Stimulated activated CD4-positive, alpha-beta T cell treated with anti-CD3 and anti-CD28 coated beads, Interleukin-12 subunit alpha, Interleukin-12 subunit beta, amount 100 ng/mL, for 24 hours (primary cell): ENCODE data around the gene TFAP2B.

Source experiments
- DNase-seq, 2 experiments: peaks; one replicate each; pipeline ENCODE4 v3.0.0-alpha.2; 2020; ENCODE audit warnings: low read depth in 2 of 2

TFAP2B gene

DNA sequence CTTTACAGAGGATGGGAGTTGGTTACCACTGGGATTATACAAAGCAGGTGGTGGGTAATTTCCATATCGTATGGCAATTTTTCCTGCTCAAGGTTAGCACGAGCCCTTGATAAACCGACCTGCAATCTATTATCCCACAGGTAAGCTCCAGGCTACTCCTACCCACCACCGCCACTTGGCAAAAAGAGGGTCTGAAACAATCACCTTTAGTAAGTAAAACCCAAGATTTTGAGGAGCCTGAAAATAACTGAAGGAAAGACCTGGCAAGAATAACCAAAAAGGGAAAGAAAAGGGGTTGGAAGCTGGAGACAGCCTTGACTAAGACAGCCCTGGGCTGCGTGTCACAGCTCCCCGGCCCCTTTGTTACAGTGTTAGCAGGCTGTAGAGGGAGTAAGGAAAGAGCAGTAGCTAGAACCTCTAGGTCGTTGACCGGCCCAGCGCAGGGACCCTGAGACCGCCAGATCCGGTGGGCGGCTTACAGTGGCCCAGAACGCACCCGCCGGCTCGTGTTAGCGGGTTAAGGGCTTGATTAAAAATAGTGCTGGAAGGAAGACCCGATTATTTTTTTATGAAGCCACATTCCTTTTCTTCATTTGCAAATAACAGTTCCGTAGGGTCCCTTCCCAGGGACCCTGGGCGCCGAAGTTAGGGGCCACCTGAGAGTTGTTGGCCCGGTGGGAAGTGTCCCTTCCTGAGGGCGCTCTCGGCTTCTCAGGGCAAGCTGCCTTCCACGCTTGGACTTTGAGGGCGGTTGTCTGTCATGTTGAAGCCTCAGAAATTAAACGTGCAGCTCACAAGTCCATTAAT is 30.5 kb downstream of the TFAP2B start:
- DNase-seq = no peak

DNA sequence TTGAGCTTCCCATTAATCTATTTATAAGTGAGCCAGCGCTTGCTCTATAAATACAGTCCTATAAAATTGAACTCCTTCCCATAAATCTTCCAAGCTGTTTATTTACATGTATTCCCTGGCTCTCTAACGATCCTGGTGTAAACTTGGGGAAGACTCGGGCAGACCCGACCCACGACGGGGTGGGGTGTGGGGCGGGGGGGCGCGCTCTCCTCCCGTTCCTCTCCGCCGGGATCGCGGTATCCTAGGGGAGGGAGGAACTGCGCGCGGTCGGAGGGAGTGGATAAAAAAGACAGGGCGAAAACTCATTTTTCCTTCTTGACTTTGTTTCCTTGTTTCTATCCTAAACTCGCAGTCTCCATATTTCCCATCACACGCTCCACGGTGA is 31.1 kb downstream of the TFAP2B start:
- DNase-seq = no peak

DNA sequence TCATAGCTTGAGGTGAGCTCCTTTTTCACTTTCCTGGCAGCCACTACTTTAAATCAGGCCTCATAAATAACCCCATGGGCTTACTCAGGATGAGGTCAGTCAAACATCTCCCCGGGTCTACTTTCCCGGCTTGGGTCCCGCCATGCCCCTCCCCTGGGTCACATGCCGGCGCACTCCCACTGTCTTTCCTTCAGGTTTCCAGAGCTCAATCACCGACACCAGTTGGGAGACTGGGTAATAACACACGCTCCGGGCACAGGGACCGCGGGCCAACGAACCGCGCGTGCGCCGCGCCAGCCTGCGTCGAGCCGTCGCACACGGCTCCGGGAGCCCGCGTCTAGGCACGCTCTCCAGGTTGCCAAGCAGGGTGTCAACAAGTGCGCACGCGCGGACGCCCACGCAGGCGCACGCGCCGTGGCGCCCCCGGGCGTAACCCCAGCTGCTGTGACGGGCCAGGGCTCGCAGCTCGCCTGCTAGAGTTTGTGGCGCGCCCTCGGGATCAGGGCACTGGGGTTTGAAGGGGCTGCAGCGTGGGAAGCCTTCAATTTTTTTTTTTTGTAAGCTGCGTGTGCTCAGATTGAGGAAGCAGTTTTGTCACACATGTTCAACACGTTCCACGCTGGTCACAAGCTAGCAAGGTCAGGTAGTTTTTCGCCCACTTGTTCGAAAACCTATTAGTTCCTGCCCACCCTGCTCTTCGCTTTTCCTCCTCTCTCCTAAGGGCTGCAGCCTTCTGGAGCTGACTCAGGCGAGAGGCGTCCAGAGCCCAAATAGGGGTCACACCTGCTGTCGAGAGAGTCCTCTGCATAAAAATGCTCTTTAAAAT is 31.8 kb downstream of the TFAP2B start:
- DNase-seq = no peak

DNA sequence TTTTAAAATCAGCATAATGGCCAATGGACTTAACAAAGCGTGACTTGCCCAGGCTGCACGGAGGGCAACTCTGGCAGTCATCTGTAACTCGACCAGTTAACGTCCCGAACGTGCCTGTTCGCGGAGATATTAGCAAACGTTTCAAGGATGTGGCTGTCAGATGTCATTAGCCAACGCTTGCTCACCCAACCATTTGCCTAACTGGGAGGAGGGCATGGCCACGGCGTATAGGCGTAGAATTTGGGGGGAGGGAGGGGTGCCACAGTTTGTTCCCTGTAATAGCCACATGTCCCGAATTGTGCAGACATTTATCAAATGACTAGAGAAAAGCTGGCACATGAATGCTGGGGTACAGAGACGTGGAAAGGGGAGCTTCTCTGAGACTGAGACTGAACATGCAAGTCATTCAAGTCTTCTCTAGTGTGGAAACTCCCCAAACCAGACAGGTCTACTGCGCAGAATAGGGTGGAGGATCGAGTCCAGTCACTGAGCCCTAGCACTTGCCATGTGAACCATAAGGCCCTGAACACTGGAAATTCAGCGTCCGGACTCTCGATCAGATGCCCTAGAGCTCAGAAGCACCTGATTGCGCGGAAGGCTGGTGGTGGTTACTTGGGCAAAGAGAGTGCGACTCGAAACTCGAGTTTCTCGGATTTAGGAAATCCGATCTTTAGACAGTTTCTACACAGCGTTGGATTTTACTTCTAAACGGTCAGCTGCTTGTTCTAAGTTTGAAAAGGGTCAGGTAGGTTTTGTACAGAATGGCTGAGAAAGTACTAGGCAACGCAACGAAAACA is 32.6 kb downstream of the TFAP2B start:
- no peak for DNase-seq

DNA sequence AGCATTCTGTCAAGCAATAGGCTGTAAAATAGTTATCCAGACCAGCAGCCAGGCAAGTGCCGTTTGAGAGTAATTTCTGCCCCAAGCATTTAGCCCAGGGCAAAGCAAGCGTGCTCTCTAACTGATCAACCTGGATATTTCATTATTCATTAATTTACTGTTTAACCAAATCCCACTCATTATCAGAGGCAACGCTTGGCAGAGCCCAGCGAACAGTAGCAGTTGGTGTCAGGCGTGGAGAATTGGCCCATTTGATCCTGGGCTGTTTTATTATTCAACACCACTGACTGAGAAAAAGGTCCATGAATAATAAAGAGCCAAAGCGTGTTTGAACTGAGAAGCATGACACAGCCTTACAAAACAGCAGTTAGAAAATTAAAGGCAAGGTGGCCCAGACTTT is 35.3 kb downstream of the TFAP2B start:
- DNase-seq = no peak

DNA sequence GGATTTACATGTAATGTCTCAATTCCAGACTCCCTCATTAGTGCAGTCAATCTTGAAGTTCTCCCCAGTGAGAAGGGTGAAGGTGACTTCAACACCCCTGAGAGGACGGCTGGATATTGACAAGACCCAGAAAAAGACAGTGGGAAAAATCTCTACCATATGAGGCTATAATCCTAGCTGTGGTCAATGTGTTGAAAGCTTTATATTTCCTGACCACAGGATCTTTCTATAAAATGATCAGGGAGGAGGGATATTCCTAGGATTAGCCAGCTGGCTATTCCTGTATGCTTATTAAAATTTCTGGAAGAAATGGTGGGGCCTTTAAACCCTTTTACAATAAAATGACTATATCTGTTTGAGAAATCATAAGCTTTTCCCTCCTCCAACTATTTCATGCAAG is 43.0 kb downstream of the TFAP2B start:
- DNase-seq = no peak

DNA sequence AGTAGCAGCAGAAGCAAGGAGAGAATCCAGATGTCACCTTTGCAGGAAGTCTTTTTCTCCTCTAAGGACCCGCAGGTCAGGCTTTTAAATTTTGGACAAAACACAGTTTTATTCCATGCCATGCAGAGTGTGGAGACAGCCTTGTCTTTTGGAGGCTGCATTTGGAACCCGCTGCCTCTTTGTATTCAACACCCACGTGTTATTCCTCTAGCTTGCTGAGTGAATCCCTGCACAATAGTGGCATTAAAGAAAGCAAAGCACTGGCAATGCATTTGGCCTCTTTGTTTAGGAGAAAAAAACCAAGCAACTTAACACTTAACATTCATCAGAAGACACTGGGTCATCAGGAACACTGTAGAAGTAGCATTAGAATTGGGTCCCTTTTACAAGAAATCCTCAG is 43.5 kb downstream of the TFAP2B start:
- no peak for DNase-seq

DNA sequence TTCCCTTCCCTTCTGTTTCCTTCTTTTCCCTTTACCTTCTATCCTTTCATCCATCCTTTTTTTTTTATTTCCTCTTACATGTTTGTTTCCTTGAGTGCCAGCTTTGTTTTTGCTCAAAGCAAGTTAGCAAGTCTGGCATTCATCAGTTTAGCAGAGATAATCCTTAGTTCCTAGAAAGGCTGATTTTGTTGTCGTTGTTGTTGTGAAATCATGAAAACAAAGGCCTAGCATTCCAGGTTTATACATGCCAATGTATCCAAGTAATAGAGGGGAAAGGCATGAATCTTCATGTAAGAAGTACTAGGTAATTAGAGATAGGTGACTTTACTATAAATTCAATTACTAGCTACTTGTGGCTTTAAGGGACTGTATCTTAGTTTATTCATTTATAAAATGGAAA is 45.9 kb downstream of the TFAP2B start:
- DNase-seq = no peak

DNA sequence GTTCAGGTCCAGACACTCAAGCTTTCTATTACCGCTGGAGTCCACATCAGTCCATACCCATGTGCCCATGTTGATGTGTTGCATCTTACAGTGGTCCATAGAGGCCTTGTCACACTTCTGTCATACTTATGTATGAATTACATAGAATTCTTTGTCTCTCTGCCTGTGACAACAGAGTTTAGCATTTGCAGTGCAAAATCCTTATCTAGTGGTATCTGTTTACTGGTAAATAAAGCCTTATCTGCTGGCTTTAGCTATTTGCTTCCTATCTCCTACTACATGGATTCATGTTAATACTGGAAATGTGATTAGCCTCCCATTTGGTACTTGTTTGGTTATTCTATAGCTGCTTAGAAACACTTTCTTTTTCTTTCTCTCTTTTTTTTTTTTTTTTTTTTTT is 49.8 kb downstream of the TFAP2B start:
- DNase-seq = no peak

DNA sequence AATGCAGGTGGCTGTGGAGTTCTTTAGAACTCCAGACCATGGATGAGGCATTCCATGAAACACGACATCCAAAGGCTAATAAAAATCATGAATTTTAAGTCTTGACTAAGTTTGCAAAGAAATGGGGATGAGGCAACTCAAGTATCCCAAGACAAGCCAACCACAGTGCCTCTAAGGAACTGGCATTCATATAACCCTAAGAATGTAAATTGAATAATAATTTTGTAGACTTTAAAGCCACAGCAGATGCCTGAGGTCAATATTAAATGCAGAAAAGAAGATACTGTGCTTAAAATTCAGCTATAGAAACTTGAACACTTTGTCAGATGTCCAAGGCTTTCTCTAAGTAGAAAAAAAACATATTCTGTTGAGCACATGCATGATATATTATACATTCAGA is 54.5 kb downstream of the TFAP2B start:
- no peak for DNase-seq

DNA sequence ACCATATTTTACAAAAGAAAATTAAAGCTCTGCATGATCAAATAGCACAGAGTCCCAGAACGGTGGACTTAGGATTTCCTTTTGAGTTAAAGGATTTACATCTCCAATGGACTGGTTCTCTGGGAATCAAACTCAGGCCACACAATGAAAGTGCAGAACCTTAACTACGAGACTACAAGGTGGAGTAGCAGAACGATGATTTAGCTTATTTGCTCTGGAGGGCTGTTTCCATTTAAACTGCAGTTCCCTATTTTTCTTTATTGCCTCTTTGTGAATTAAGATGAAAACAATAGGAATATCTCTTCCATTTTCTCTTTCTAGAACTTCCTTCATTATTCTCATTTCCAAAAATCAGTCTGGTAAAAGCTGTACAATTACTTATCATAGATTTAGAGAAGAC is 65.7 kb downstream of the TFAP2B start:
- no peak for DNase-seq

DNA sequence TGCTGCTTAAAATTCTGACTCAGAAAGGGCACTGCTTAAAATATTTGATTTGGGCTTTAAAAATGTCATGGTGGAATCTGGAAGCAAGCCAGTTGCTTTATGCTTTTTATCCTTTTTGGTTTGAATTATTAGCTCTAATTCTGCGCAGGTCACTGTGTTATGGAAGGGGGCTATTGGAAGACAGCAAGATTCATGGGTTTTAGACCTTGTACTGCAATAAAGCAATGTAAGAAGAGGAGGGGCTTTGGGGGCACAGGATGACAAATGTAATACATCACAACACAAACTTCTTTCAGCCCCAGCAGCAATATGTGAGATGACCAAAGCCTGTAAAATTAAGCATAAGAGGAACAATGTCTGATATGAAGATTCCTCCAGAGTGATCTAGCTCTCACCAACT is 68.4 kb downstream of the TFAP2B start:
- no peak for DNase-seq

DNA sequence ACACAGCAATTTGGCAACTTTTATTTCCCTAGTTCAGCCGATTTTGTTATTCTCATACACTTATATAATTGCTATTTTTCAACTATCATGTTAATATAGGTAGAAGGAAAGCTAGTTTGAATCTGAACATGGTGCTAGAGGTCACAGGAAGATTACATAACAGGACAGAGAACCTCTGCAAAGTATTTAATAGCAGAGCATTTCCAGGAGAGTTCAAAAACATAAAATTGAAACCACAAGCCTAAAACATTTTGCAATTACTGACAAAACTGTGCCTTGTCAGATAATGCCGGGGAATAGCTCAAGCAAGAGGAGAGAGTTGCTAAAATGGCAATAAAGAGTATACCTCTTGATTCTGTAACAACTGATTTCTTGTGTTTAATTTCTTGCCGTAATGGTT is 70.8 kb downstream of the TFAP2B start:
- DNase-seq = no peak

DNA sequence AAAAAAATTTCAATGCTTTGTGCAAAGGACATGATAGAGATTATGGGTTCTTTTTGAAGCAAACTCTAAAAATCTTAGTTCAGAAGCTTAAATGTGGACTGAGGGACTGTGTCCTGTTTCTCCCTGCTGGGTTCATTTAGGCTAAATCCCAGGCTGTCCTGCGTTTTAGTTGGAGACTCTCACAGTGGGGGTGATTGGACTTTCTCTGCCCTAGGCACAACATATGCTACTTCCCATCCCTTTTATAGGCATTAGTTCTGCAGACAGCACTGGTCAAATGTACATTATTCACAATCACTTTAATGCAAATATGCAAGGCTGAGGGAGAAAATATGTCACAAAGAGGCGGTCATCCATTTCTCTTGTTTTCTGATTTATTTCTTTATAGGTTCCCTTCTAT is 71.3 kb downstream of the TFAP2B start:
- no peak for DNase-seq

DNA sequence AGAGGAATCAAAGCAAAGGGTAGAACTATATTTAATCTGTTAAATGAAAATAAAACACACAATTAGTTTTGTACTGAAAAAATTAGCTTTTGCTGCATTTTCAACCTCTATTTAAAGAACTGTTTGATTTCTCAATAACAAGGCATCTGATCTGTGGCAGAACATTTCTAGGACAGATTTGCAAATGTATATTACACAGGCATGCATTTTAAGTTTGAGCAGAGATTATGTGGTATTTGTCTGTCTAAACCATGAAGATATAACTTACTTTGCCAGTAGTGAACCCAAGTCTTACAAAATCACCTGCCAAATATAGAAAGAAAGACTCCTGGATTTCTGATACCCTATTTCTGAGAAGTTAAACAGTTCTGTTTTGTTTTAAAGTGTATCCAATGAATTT is 71.9 kb downstream of the TFAP2B start:
- DNase-seq = no peak

DNA sequence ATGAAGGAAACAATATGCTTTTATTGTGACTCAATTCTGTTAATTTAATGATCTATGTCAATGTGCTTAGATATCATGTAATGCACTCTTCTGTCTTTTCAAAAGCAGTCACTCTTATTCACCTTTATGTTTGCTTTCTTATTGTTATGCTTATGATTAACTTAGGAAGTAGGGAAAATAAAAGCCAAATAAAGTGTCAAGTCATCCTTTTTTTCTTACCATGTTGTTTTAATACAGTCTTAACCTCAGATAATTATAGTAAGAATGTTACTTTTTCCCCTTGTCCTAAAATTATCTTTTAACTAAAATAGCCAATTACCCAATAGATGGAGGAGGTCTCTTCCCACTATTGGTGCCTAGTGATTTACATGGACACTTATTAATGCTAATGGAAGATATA is 72.6 kb downstream of the TFAP2B start:
- DNase-seq = no peak
